ENCODE measurements around the gene GLT6D1.

GLT6D1 gene

DNA sequence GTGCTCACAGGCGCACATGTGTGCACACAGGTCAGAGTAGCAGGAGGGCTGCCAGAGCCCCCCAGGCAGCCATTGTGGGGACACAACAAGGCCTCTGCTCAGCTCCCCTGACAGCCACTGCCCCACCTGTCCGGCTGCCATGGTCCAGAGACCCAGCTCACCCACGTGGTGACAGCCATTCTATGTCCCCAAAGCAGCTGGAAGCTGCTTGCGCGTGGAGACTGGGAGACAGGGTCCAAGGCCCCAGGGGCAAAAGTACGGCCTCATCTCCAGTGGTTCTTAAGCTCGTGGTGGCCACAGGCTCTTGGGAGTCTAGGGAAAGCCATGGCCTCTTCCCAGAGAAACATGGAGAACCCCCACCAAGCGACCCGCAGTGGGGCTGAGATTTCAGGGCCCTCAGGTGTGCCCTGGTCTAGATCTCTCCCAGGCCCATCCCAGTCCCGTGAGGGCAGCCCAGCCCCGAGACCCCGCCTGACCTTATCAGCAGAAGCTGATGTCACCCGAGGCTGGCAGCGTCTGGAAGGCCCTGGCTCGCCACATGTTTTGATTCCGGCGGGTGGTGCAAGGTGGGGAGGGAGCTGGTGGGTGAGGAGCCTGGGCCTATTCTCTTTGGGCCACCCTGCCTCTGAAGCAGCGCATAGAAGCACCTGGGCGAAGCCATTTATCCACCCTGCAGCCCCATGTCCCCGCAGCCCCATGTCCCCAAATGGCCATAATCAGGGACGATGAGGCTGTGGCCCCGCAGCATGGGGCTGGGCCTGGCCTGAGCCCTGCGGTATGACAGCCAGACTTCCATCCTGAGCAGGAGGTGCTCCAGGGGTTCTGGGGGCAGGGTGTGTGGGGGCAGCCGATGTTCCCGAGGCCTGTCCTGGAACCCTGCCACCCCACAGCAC is 31.7 kb downstream of the GLT6D1 start:
- no peak for DNase-seq

GRCh38 chr9:135606885-135607259 is 32.5 kb downstream of the GLT6D1 start:
- DNase-seq, result no peak

DNA sequence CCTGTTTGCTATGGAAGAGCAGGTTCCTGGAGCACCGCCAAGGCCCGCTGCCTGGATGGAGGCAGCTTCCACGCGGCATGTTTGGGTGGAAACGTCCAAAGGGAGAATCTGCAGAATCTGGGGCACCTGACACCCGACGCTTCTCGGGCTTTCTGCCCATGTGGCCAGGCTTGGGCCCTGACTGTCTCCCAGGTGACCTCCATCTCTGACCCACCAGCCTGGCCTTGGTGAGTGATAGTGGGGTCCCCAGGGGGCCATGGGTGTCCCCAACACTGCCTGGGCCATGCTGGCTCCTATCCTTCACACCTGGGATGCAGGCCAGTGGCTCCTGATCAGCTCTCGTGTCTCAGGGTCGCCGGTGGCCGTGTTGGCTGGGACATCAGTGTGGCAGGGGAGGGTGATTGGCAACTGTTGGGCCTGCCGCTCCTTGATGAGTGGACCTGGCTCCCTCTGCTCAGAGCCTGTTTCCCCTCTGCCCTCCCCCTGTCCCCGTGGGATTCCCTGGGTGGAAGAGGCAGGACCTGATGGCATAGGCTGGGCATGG is 34.0 kb downstream of the GLT6D1 start:
- DNase-seq, result no peak

DNA sequence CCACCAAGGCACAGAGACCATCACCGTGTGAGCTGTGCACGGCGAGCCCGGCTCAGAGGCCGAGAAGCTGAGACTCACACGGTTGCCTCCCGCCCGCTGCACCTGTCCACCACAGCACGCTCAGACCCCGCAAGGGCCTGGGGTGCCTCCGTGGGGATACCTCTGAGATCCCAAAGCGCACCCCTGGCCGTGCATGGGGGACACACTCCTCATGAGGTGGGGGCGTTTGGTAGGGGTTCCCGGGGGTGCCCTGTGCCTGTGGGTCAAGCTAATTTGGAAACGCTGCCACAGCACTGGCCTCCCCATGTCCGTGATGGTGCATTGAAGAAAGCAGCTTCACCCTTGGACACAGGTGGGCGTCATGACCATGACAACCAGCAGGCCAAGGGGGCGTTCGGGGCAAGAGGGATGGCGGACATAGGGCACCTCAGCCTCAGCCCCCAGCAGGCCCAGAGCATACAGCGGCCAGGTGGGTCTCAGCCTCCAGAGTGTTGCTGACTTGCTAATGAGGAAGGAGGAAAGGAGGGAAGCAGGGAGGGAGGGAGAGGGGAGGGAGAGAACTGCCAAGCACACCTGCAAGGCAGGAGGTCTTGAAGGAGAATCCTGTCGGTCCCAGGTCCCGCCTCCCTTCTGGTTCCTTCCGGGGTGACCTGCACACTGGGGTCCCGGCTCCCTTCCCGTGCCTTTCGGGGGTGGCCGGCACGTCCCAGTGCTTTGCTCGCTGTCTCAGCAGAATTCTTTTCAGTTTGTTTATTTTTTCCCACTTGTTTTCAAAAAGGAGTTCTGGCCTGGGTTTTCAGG is 34.7 kb downstream of the GLT6D1 start:
- no peak for DNase-seq

GRCh38 chr9:135602789-135603481 is 36.4 kb downstream of the GLT6D1 start:
- DNase-seq, result no peak

GRCh38 chr9:135601988-135602387 is 37.4 kb downstream of the GLT6D1 start:
- DNase-seq, result no peak

DNA sequence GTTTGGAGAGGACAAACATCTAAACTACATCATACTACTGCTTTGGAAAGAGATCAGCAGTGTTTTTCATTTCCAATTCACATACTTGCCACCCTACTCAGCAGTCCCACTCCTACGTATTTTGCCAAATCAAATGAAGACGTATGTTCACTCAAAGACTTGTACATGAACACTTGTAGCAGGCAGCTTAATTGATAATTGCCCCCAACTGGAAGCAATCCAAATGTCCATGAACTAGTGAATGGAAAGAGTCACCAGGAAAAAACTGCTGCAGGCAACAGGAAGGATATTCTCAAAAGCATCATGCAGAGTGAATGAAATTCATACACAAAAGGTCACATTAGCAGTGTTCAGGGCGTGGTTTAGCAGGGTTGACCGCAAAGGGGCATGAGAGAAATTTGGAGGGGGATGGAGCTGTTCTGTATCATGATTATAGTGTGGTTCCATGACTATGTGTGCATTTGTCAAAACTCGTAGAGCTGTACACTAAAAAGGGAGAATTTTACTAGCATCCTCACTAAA is 39.0 kb downstream of the GLT6D1 start:
- no peak for DNase-seq

GRCh38 chr9:135596211-135596610 is 43.1 kb downstream of the GLT6D1 start:
- no peak for DNase-seq

GRCh38 chr9:135592625-135593024 is 46.7 kb downstream of the GLT6D1 start:
- DNase-seq, result no peak

GRCh38 chr9:135592331-135592590 is 47.1 kb downstream of the GLT6D1 start:
- DNase-seq, result no peak

DNA sequence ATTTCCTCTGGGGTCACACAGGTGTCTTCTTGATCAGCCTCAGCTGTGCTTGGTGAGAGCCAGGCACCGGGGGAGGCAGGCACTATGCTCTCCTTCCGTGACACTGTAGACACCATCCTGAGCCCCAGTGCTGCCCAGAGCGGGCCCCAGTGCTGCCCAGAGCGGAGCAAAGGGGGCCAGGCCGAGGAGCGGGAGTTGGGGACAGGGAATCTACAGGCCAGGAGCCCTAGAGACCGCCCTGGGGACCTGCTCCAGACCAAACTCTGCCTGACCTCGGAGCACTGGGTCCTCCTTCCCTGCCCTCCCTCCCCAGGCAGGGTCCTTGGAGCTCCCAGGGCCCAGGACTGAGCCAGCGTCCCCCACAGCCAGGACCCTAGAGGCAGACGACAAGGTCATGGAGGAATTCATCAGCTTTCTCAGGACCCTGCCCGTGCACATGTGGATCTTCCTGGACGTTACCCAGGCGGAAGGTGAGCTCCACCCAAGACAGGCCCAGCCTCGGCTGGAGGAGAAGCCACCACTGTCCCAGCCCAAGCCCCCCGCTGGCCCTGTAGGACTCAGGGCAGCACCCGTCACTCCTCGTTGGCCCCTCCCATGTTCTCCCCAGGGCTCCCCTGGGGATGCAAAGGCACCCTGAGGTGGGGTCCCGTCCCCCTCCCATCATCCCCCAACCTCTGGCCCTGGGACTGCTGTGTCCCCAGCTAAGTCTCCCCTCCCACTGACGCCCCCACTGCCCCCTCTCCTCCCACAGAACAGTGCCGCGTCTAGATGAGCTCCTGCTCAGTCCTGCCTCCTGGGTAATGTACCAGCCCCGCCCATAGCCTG is 47.6 kb downstream of the GLT6D1 start:
- DNase-seq, result no peak

DNA sequence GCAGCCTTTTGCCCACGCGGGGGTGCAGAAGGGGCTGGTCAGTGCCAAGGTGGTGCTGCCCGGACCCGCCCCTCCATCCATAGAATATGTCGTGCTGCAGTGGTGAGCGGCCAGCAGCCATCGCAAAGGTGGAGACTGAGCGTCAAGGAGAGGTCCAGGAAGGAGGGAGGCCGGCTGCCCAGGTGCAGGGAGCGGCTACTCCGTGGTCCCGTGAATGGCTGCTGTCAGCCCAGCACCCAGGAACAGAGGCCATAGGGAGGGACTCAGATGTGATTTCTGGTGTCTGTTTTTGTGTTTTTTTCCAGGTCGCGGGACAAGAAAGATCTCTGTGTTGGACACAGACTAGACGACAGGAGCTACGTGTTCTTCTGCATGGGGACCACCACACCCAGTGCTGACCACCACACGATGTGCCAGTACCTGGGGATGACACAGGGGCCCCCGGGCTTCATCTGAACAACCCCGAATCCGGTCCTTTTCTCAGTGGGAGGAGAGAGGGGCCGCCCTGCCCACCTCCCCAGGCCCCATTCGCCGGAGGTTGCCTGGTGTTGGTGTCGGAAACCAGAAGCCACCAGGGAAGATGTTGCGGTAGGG is 48.8 kb downstream of the GLT6D1 start:
- no peak for DNase-seq

GRCh38 chr9:135589596-135590485 is 49.5 kb downstream of the GLT6D1 start:
- DNase-seq, result no peak

GRCh38 chr9:135588886-135589595 is 50.3 kb downstream of the GLT6D1 start:
- no peak for DNase-seq

DNA sequence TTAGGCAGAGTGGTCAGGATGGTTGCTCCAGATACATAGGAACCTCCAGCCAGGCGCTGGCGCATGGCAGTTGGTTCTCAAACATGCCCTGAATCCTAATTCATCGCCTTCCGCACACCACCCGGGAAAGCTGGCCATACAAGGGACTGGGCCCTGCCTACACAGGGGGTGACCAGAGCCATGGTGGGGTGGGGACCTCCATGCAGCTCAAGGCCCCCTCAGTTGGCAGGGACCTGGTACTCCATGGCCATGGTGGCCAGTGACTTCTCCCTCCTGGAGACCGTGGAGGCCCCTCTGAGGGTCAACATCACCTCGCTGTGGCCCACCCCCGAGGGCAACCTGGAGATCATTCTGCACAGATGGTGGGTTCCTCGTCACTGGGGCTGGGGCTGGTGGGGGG is 51.0 kb downstream of the GLT6D1 start:
- no peak for DNase-seq

- DNase-seq, result no peak
These were observed 51.7 kb downstream of the GLT6D1 start for GRCh38 chr9:135587658-135588057.

DNA sequence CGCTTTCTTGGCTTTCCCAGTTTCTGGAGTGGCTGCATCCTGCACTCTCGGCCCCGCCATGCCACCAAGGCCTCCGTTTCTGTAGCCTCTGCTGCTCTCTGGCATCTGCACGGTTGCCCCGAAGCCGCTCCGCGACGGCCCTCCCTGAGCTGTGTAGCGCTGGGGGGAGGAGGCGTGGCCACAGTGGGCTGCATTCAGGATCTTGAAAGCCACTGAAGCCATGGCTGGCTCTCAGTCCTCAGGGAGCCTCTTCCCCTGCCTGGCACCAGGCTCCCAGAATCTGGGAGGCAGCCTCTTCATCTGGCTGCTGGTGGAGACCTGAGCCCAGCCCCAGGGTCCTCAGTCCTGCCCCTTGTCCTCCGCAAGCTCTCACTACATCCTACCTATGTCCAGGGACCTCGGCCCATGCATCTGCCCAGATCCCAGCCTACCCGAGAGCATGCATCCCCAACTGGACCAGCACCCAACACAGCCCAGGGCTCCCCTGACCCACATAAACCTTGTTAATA is 52.7 kb downstream of the GLT6D1 start:
- DNase-seq, result no peak

- DNase-seq, result no peak
These were observed 54.4 kb downstream of the GLT6D1 start for GRCh38 chr9:135584934-135585333.

- DNase-seq, result no peak
These were observed 55.0 kb downstream of the GLT6D1 start for GRCh38 chr9:135584371-135584770.

DNA sequence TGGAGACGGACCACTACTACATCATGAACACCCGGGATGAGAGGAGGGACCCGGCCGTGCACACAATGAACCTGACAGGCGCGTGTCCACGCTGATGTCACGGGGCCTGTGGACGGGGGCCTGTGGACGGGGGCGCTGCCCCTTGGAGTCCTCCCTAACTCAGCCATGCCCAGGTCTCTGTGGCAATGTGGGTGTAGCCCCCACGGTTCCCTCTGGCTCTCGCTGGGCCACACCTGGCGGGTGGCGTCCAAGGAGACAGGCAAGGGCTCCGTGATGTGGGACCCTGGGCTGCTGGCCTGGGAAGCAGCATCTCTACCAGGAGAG is 55.7 kb downstream of the GLT6D1 start:
- no peak for DNase-seq
